Measurements from ENCODE around the gene FARS2.
A peak's percentile ranks its signal among the peaks of the same experiment; 100 is the strongest.

Gene FARS2

GRCh38 chr6:5537967-5538366 is 276.7 kb downstream of the FARS2 start:
- peak; percentile 16 for DNase-seq (ENCODE audit: low read depth)
- H3K4me3 ChIP-seq (replicated peaks; ENCODE audit: low read depth, low read length), result no peak overlapping the region
- TF ChIP-seq CTCF (IDR thresholded peaks at IDR 0.05; ENCODE audit: low read length, missing control alignments), result no peak

GRCh38 chr6:5540370-5540769 is 279.1 kb downstream of the FARS2 start:
- no peak for TF ChIP-seq CTCF (IDR thresholded peaks at IDR 0.05; ENCODE audit: low read length, missing control alignments)
- no peak for DNase-seq (ENCODE audit: low read depth)
- no peak overlapping the region for H3K4me3 ChIP-seq (replicated peaks; ENCODE audit: low read depth, low read length)

- no peak overlapping the region for H3K4me3 ChIP-seq (replicated peaks; ENCODE audit: low read depth, low read length)
- no peak for DNase-seq (ENCODE audit: low read depth)
- no peak for TF ChIP-seq CTCF (IDR thresholded peaks at IDR 0.05; ENCODE audit: low read length, missing control alignments)
These were observed 279.7 kb downstream of the FARS2 start for GRCh38 chr6:5541025-5541424.

GRCh38 chr6:5541751-5542432 is 280.6 kb downstream of the FARS2 start:
- no peak overlapping the region for H3K4me3 ChIP-seq (replicated peaks; ENCODE audit: low read depth, low read length)
- no peak for TF ChIP-seq CTCF (IDR thresholded peaks at IDR 0.05; ENCODE audit: low read length, missing control alignments)
- peak; percentile 18 for DNase-seq (ENCODE audit: low read depth)

- no peak for TF ChIP-seq CTCF (IDR thresholded peaks at IDR 0.05; ENCODE audit: low read length, missing control alignments)
- H3K4me3 ChIP-seq (replicated peaks; ENCODE audit: low read depth, low read length), result no peak overlapping the region
- DNase-seq (ENCODE audit: low read depth), result no peak
These were observed 286.2 kb downstream of the FARS2 start for GRCh38 chr6:5547556-5547955.

GRCh38 chr6:5550631-5551030 is 289.3 kb downstream of the FARS2 start:
- TF ChIP-seq CTCF (IDR thresholded peaks at IDR 0.05; ENCODE audit: low read length, missing control alignments), result no peak
- DNase-seq (ENCODE audit: low read depth), result no peak
- no peak overlapping the region for H3K4me3 ChIP-seq (replicated peaks; ENCODE audit: low read depth, low read length)

- no peak for TF ChIP-seq CTCF (IDR thresholded peaks at IDR 0.05; ENCODE audit: low read length, missing control alignments)
- DNase-seq (ENCODE audit: low read depth), result no peak
- H3K4me3 ChIP-seq (replicated peaks; ENCODE audit: low read depth, low read length), result no peak overlapping the region
These were observed 290.9 kb downstream of the FARS2 start for GRCh38 chr6:5552243-5552642.

Data from fibroblast of pulmonary artery (primary cell).